Lower leg skin (tissue), 3 donors: Measurements from ENCODE around the gene C1orf21.

ENCODE experiments used
- CTCF ChIP-seq, 3 donors: fragments of 450-650 bp; IDR thresholded peaks; one replicate each; pipeline ENCODE4 v1.5.1; 2016; ENCODE audit warnings: antibody characterized with exemption in 3 of 3, mild to moderate bottlenecking in 3 of 3, moderate library complexity in 2 of 3
- POLR2A ChIP-seq, 2 donors: fragments of 450-650 bp; IDR thresholded peaks; one replicate each; pipeline ENCODE4 v1.6.1; 2016 to 2017; ENCODE audit warnings: antibody characterized with exemption in 2 of 2, mild to moderate bottlenecking in 1 of 2, moderate library complexity in 1 of 2

GRCh38 chr1:184493987-184494388 lies 107.2 kb downstream of the C1orf21 start:
- TF ChIP-seq CTCF (IDR thresholded peaks at IDR 0.05) (no peak), POLR2A (IDR thresholded peaks at IDR 0.05) (no peak)
